ENCODE data around the gene NEMF.
A peak's percentile ranks its signal among the peaks of the same experiment; 100 is the strongest.
"Not testable (repeated sequence)": the region's sequence is repeated elsewhere in the genome, so short reads cannot be mapped to it uniquely, and the experiment has no call there.

Gene NEMF, protein sequence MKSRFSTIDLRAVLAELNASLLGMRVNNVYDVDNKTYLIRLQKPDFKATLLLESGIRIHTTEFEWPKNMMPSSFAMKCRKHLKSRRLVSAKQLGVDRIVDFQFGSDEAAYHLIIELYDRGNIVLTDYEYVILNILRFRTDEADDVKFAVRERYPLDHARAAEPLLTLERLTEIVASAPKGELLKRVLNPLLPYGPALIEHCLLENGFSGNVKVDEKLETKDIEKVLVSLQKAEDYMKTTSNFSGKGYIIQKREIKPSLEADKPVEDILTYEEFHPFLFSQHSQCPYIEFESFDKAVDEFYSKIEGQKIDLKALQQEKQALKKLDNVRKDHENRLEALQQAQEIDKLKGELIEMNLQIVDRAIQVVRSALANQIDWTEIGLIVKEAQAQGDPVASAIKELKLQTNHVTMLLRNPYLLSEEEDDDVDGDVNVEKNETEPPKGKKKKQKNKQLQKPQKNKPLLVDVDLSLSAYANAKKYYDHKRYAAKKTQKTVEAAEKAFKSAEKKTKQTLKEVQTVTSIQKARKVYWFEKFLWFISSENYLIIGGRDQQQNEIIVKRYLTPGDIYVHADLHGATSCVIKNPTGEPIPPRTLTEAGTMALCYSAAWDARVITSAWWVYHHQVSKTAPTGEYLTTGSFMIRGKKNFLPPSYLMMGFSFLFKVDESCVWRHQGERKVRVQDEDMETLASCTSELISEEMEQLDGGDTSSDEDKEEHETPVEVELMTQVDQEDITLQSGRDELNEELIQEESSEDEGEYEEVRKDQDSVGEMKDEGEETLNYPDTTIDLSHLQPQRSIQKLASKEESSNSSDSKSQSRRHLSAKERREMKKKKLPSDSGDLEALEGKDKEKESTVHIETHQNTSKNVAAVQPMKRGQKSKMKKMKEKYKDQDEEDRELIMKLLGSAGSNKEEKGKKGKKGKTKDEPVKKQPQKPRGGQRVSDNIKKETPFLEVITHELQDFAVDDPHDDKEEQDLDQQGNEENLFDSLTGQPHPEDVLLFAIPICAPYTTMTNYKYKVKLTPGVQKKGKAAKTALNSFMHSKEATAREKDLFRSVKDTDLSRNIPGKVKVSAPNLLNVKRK

DNA sequence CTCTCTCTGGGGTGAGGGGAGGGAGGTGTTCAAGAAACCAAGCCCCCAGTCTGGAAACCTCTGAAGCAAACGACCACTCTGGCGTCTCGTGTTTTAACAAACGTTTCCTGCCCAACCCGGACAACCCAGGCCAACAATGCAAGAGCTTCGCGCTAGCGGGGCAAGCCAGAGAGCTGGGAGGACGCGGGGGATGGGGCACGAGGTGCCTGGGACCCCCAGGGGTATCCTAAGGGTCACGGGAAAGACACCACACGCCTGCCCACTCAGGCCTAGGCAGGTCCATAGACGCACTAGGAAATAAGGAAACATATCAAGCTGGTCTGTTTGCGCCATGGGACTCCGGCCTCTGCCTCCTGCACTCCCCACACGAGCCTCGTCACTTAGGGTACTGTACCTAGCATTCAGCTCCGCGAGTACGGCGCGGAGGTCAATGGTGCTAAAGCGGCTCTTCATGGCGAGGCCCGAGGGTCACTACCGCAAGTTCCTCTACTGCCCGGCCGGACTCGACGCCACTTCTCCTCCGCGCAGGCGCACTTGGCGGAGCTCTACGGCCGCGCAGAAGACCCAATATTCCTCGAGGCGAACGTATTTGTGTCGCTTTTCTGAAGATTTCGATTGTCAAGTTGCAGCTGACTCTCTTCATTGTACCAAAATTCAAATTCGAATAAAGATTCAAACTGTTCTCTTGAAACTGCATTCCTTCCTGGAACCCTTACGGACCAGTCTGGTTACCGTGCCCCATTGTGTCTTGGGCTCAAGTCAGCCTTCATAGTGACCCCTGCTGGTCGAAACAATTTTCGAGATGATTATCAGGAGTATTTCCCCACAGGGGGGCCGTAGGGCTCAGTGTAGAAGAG, at the start of gene NEMF:
Gene NEMF (minus strand): TSS at position 488 of the 857 bp plus-strand sequence. CDS start 35 bp downstream, at position 453.
- Histone ChIP-seq H3K9me3 (ENCODE audit: control insufficient read depth, low read length) (no peaks in the 10 kb centered on the region), H3K27me3 (ENCODE audit: control insufficient read depth, insufficient read depth, low read length) (no peaks in the 10 kb centered on the region), H3K9ac (ENCODE audit: low read length) (peak within 1 kb of the TSS; percentile 96), H3K36me3 (ENCODE audit: control insufficient read depth, insufficient read depth, low read length) (no peaks in the 10 kb centered on the region), H3K4me3 (ENCODE audit: low read length) (peak within 1 kb of the TSS; percentile 70), H3K4me1 (ENCODE audit: control insufficient read depth, insufficient read depth, low read length) (peaks cover 7% of the 10 kb centered on the region)

DNA sequence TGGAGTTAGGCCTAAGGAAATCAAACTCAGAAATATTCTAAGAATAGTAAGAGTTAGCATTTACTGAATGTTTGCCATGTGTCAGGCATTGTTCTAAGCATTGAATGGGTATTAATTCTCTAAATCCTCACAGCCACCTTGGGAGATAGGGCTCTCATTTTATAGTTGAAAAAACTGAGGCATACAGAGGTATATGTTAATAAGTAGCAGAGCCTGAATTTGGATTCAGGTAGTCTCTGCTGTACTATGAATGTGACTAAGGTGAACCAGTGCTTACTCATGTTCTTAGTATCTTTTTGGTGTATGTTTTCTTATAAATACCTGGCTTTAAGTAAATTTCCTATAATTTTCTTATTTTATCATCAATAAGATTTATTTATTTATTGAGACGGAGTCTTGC, 48.4 kb upstream of the NEMF start:
- Histone ChIP-seq H3K9ac (ENCODE audit: low read length) (no peak overlapping the region), H3K4me3 (ENCODE audit: low read length) (no peak overlapping the region), H3K9me3 (ENCODE audit: control insufficient read depth, low read length) (no peaks in the 10 kb centered on the region), H3K36me3 (ENCODE audit: control insufficient read depth, insufficient read depth, low read length) (no peaks in the 10 kb centered on the region), H3K27me3 (ENCODE audit: control insufficient read depth, insufficient read depth, low read length) (no peaks in the 10 kb centered on the region), H3K4me1 (ENCODE audit: control insufficient read depth, insufficient read depth, low read length) (peaks cover 15% of the 10 kb centered on the region)

GRCh38 chr14:49898485-49898884, 45.9 kb upstream of the NEMF start:
- no peak overlapping the region for H3K9ac ChIP-seq (ENCODE audit: low read length)
- H3K4me3 ChIP-seq (ENCODE audit: low read length): no peak overlapping the region
- peaks cover 4% of the 10 kb centered on the region for H3K36me3 ChIP-seq (ENCODE audit: control insufficient read depth, insufficient read depth, low read length)
- H3K27me3 ChIP-seq (ENCODE audit: control insufficient read depth, insufficient read depth, low read length): no peaks in the 10 kb centered on the region
- H3K9me3 ChIP-seq (ENCODE audit: control insufficient read depth, low read length): no peaks in the 10 kb centered on the region
- peaks cover 15% of the 10 kb centered on the region for H3K4me1 ChIP-seq (ENCODE audit: control insufficient read depth, insufficient read depth, low read length)

DNA sequence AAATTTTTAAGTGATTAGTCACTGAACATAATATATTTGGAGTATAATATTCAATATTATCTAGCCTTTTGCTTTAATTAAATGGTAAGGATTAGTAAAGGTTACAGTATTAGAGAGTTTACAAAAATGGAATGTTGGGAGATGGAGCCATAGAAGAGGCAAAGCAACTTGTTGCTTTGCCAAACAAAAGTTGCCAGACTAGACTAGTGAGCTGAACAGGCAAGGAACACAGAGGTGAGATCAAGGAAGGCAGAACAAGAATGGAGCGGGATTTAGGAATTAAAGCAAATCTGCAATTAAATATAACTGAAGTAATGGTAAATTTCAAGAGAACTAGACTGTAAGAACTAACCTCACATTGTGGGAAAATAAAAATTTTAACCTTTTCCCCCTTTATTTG, 45.4 kb upstream of the NEMF start:
- Histone ChIP-seq H3K9ac (ENCODE audit: low read length) (peak overlapping the region; percentile 60), H3K4me3 (ENCODE audit: low read length) (no peak overlapping the region), H3K27me3 (ENCODE audit: control insufficient read depth, insufficient read depth, low read length) (no peaks in the 10 kb centered on the region), H3K4me1 (ENCODE audit: control insufficient read depth, insufficient read depth, low read length) (peaks cover 15% of the 10 kb centered on the region), H3K9me3 (ENCODE audit: control insufficient read depth, low read length) (no peaks in the 10 kb centered on the region), H3K36me3 (ENCODE audit: control insufficient read depth, insufficient read depth, low read length) (peaks cover 4% of the 10 kb centered on the region)

DNA sequence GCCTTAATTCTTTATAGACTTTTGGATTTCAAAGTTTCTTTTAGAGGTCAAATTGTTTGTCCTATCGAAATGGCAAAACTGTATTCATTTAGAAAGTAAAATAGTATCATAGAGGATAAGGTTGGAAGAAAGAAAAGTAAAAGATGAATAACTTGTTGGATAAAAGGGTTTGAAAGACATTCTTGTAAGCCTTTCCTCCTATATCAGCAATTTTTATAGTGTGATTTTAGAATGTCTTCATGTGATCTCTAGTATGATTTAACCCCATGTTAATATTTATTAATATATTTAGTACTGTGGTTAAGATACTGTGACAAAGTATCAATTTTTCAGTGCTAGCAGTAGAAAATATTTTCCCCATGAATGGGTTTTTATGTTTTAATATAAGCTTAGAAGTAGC, 44.8 kb upstream of the NEMF start:
- peaks cover 15% of the 10 kb centered on the region for H3K4me1 ChIP-seq (ENCODE audit: control insufficient read depth, insufficient read depth, low read length)
- peaks cover 4% of the 10 kb centered on the region for H3K36me3 ChIP-seq (ENCODE audit: control insufficient read depth, insufficient read depth, low read length)
- H3K4me3 ChIP-seq (ENCODE audit: low read length): no peak overlapping the region
- H3K9ac ChIP-seq (ENCODE audit: low read length): peak overlapping the region; percentile 60
- no peaks in the 10 kb centered on the region for H3K27me3 ChIP-seq (ENCODE audit: control insufficient read depth, insufficient read depth, low read length)
- no peaks in the 10 kb centered on the region for H3K9me3 ChIP-seq (ENCODE audit: control insufficient read depth, low read length)

DNA sequence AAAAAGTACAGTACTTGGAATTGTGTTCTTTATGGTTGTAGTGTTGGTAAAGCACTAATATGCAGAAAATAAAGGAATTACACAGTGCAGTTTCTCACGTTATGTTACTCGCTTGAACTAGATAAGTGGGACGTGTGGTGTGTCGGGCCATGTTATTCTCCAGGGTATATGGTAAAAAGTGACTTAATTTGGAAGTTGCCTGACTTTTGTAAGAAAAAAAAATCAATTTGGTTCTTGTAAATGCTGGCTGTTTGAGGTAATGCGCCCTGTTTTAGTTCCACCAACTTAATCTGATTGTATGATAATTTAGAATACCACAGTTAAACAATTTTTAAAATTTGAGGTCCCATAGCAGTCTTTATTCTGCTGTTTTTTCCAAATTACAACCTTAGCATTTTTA, 44.4 kb upstream of the NEMF start:
- Histone ChIP-seq H3K27me3 (ENCODE audit: control insufficient read depth, insufficient read depth, low read length) (no peaks in the 10 kb centered on the region), H3K9me3 (ENCODE audit: control insufficient read depth, low read length) (no peaks in the 10 kb centered on the region), H3K36me3 (ENCODE audit: control insufficient read depth, insufficient read depth, low read length) (peaks cover 4% of the 10 kb centered on the region), H3K4me3 (ENCODE audit: low read length) (no peak overlapping the region), H3K9ac (ENCODE audit: low read length) (peak overlapping the region; percentile 60), H3K4me1 (ENCODE audit: control insufficient read depth, insufficient read depth, low read length) (peaks cover 15% of the 10 kb centered on the region)

DNA sequence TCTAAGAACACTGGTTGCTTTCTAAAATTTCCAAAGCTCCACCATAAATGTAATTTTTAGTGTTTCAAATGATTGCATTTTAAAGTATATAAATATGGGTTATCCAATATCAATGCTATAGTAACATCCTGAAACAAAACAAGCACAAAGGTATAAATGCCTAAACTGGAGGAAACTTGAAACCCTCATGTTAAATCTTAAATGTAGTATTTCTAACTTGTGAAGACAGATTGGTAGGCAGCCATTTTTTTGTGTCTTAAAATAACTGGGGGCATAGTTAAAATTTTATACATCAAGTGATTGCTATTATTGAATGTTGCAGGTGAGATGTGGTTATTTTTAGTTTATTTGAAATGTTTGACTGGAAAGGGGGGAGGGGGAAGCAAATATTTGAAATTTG, 43.7 kb upstream of the NEMF start:
- H3K9me3 ChIP-seq (ENCODE audit: control insufficient read depth, low read length); H3K36me3 ChIP-seq (ENCODE audit: control insufficient read depth, insufficient read depth, low read length); H3K27me3 ChIP-seq (ENCODE audit: control insufficient read depth, insufficient read depth, low read length): not testable (repeated sequence)
- H3K4me1 ChIP-seq (ENCODE audit: control insufficient read depth, insufficient read depth, low read length): peaks cover 15% of the 10 kb centered on the region
- H3K9ac ChIP-seq (ENCODE audit: low read length): peak overlapping the region; percentile 100
- peak overlapping the region; percentile 61 for H3K4me3 ChIP-seq (ENCODE audit: low read length)

DNA sequence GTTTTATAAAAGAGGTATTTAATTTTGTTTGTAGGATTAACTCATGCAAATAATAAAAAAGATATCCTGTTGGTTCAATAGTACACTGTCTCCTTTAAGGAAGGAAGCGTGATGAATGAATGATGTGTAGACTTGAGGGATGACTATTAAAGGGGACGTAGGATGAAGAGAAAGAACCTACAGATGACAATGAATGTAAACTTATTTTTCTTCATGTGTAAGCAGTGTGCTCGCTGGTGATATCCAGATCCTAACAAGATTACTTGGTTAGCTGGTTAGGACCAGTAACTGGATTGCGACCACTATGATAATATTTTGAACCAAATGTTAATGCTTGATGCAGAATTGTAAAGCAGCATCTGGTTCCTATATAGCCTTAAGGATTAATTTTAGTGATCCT, 42.9 kb upstream of the NEMF start:
- H3K4me1 ChIP-seq (ENCODE audit: control insufficient read depth, insufficient read depth, low read length): peaks cover 15% of the 10 kb centered on the region
- H3K27me3 ChIP-seq (ENCODE audit: control insufficient read depth, insufficient read depth, low read length): no peaks in the 10 kb centered on the region
- H3K9me3 ChIP-seq (ENCODE audit: control insufficient read depth, low read length): no peaks in the 10 kb centered on the region
- H3K4me3 ChIP-seq (ENCODE audit: low read length): peak overlapping the region; percentile 61
- peaks cover 4% of the 10 kb centered on the region for H3K36me3 ChIP-seq (ENCODE audit: control insufficient read depth, insufficient read depth, low read length)
- H3K9ac ChIP-seq (ENCODE audit: low read length): peak overlapping the region; percentile 100

- Histone ChIP-seq H3K9ac (ENCODE audit: low read length) (peak overlapping the region; percentile 100), H3K4me3 (ENCODE audit: low read length) (peak overlapping the region; percentile 61), H3K4me1 (ENCODE audit: control insufficient read depth, insufficient read depth, low read length) (peaks cover 15% of the 10 kb centered on the region)
- H3K36me3 ChIP-seq (ENCODE audit: control insufficient read depth, insufficient read depth, low read length); H3K27me3 ChIP-seq (ENCODE audit: control insufficient read depth, insufficient read depth, low read length); H3K9me3 ChIP-seq (ENCODE audit: control insufficient read depth, low read length): not testable (repeated sequence)
These were observed 41.9 kb upstream of the NEMF start for GRCh38 chr14:49894214-49895107.

DNA sequence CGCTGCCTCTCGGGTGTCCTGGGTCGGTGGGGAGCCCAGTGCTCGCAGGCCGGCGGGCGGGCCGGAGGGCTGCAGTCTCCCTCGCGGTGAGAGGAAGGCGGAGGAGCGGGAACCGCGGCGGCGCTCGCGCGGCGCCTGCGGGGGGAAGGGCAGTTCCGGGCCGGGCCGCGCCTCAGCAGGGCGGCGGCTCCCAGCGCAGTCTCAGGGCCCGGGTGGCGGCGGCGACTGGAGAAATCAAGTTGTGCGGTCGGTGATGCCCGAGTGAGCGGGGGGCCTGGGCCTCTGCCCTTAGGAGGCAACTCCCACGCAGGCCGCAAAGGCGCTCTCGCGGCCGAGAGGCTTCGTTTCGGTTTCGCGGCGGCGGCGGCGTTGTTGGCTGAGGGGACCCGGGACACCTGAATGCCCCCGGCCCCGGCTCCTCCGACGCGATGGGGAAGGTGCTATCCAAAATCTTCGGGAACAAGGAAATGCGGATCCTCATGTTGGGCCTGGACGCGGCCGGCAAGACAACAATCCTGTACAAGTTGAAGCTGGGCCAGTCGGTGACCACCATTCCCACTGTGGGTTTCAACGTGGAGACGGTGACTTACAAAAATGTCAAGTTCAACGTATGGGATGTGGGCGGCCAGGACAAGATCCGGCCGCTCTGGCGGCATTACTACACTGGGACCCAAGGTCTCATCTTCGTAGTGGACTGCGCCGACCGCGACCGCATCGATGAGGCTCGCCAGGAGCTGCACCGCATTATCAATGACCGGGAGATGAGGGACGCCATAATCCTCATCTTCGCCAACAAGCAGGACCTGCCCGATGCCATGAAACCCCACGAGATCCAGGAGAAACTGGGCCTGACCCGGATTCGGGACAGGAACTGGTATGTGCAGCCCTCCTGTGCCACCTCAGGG, 41.0 kb upstream of the NEMF start:
- no peaks in the 10 kb centered on the region for H3K9me3 ChIP-seq (ENCODE audit: control insufficient read depth, low read length)
- peak overlapping the region; percentile 61 for H3K4me3 ChIP-seq (ENCODE audit: low read length)
- H3K27me3 ChIP-seq (ENCODE audit: control insufficient read depth, insufficient read depth, low read length): no peaks in the 10 kb centered on the region
- peaks cover 4% of the 10 kb centered on the region for H3K36me3 ChIP-seq (ENCODE audit: control insufficient read depth, insufficient read depth, low read length)
- H3K4me1 ChIP-seq (ENCODE audit: control insufficient read depth, insufficient read depth, low read length): peaks cover 12% of the 10 kb centered on the region
- peak overlapping the region; percentile 100 for H3K9ac ChIP-seq (ENCODE audit: low read length)
